GM20000 (cell line): ENCODE data around the gene S100A1.
"Not testable (repeated sequence)": the region's sequence is repeated elsewhere in the genome, so short reads cannot be mapped to it uniquely, and the experiment has no call there.

ENCODE experiments used
- DNase-seq: peaks from one replicate; pipeline ENCODE4 v3.0.0; 2012; ENCODE audit warnings: low spot score
- TF ChIP-seq, protein P1 (sequence below): IDR thresholded peaks from 2 replicates; pipeline ENCODE4 v1.5.1; 2012; ENCODE audit warnings: mild to moderate bottlenecking, control low read depth; ENCODE audit errors: extremely low read depth, missing control alignments

The S100A1 gene

DNA sequence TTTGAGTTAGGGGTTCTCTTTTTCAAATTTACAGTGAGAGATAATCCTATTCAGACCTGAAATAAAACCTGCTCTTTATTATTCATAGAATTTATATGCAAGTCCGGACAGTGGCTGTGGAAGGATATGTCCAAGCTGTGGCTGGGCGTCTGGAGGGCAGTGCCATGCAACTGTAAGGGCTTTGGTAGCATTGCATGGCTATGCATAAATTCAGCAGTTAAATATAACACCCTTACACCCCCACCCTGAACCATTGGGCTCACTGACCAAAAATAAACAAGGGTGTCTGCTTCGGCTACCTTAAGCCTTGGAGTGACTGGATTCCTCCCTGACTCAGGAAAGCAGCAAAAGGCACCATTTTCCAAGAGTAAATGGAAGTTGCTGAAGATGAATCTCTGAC, 11.0 kb downstream of the S100A1 start:
- DNase-seq, result no peak
- TF ChIP-seq, protein P1, sequence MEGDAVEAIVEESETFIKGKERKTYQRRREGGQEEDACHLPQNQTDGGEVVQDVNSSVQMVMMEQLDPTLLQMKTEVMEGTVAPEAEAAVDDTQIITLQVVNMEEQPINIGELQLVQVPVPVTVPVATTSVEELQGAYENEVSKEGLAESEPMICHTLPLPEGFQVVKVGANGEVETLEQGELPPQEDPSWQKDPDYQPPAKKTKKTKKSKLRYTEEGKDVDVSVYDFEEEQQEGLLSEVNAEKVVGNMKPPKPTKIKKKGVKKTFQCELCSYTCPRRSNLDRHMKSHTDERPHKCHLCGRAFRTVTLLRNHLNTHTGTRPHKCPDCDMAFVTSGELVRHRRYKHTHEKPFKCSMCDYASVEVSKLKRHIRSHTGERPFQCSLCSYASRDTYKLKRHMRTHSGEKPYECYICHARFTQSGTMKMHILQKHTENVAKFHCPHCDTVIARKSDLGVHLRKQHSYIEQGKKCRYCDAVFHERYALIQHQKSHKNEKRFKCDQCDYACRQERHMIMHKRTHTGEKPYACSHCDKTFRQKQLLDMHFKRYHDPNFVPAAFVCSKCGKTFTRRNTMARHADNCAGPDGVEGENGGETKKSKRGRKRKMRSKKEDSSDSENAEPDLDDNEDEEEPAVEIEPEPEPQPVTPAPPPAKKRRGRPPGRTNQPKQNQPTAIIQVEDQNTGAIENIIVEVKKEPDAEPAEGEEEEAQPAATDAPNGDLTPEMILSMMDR, result no peak

DNA sequence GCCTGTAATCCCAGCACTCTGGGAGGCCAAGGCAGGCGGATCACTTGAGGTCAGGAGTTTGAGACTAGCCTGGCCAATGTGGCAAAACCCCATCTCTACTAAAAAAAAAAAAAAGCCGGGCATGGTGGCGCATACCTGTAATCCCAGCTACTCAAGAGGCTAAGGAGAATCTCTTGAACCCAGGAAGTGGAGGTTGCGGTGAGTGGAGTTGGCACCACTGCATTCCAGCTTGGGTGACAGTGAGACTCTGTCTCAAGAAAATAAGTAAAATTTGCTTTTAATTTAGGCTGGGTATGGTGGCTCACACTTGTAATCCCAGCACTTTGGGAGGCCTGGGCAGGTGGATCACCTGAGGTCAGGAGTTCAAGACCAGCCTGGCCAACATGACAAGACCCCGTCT, 12.0 kb downstream of the S100A1 start:
- not testable (repeated sequence) for DNase-seq

DNA sequence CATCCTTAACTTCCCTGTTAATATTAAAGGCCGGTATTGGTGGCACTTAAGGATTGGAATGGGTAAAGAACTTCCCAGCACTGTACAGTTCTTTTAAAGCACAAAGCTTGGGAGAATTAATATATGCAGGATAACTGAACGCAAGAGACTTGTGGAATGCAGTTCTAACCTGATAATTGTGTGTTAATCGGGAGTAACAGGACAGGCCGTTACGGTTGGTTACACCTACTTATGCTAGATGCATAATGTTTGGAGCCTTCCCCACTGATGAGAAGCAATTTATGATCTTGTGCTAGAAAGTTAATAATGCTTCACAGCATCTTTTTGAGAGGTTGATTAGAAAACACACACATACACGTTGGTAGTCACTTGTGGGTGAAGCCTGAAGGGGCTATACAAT, 12.6 kb downstream of the S100A1 start:
- DNase-seq, result no peak
- TF ChIP-seq, protein P1, result no peak

DNA sequence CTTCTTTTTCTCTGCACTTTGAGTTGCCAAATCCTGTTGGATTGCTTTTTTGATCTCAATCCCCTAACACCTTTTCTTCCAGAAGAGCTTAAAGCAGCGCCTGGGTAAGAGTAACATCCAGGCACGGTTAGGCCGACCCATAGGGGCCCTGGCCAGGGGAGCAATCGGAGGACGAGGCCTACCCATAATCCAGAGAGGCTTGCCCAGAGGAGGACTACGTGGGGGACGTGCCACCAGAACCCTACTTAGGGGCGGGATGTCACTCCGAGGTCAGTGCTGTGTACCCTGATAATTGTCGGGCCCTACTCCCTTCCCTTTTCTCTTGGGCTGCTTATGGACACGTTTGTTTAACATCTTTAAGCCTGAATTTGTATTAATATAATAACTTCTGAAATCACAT, 13.9 kb downstream of the S100A1 start:
- DNase-seq, result no peak
- TF ChIP-seq, protein P1, result no peak

DNA sequence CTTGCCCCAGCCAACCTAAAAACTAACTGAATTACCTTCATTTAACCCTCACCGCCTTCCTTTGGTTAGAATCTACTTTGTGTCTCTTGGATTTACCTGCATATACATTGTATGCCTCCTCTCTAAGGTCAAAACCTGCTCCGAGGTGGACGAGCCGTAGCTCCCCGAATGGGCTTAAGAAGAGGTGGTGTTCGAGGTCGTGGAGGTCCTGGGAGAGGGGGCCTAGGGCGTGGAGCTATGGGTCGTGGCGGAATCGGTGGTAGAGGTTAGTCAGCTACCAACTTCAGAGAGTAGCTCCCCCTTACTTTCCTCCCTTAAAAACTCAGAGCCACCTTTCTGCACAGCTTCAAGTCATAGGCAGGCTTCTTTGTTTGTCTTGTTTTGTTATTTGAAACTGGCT, 14.9 kb downstream of the S100A1 start:
- no peak for DNase-seq

DNA sequence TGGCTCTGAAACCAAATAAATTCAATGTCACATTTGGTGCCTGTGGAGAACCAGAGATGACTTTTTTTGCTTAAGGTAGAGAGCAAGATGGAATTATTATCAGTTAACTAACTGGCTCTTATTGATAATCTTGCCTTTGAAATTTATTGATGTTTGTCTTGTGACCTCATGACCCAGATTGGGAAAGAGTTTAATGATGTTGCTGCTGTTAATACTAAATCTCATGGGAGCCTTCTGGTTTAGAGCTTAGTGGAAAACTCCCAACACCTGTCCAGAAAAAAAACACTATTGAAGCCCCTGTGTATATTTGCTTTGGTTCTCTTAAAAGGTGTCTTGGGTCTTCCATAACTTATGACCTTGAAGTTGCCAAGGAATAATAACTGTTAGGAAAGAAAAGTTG, 15.6 kb downstream of the S100A1 start:
- no peak for DNase-seq
- TF ChIP-seq, protein P1, result no peak

More for the DNA sequence above, 14.9 kb downstream of the S100A1 start:
- TF ChIP-seq, protein P1, result no peak

DNA sequence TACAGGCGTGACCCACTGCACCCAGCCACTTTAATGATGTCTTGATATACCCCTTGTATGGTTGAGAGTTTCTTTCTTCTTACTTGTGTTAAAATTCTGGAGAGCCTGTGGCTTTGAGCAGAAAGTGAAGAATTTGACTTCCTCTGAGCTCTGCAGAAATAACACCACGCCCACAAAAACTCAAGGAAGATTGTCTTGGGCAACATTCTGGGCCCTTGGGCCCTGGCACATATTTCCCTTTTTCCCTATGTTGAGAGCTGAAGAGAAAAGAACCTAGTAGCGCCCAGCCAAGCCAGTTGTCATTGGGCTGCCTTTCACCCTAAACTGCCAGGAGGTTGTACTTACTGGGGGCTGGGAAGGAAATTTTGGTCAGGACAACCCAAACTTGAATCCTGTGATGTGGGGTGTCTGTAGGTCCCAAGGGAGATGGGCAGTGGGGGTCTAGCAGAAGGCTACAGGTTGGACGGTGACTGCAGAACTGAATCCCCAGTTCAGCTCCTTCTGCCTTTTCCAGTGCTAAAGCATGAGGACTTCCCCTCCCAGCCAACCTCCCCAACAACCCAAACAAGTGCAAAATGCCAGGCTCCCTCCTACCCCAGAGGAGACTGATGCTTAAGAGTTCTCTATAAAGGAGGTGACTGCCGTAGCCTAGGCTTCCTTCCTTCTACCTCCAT, 18.6 kb downstream of the S100A1 start:
- TF ChIP-seq, protein P1, result no peak
- no peak for DNase-seq

DNA sequence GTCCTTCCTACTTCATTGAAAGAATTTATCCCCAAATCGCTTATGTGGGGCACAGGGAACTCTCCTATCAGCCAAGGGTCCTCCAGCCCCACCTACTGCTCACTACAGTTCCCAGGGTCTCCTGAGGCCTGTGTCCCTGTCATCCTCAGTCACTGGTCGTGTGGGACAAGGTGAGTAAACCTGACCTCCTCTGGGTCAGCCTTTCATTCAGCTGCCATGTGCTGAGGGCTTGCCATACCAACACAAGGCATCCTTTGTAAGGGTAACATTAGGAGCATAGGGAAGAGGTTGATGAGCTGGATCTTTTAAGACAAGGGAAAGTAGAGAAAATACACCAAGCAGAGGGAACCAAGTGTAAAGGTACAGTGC, 19.1 kb downstream of the S100A1 start:
- DNase-seq, result no peak
- TF ChIP-seq, protein P1, result no peak
